Thymus (tissue), 11 donors: ENCODE data around the gene PMPCA. TPM values are rescaled to one million over a fixed set of nuclear protein-coding genes. Genes with fewer than 3 reads are reported as not detected.
A peak's percentile ranks its signal among the peaks of the same experiment; 100 is the strongest.

ENCODE experiments used
- DNase-seq, 9 donors: peaks; one replicate each; pipeline ENCODE4 v3.0.0-alpha.2; 2013; ENCODE audit warnings: low spot score in 9 of 9, low read depth in 6 of 9, missing footprints in 1 of 9
- H3K27ac ChIP-seq, 2 donors: one replicate each; pipeline ENCODE4 v1.5.1; 2013; ENCODE audit warnings: control low read depth in 1 of 2, low read depth in 1 of 2, low read length in 1 of 2, mild to moderate bottlenecking in 1 of 2, moderate library complexity in 1 of 2
- H3K27me3 ChIP-seq, 2 donors: one replicate each; pipeline ENCODE4 v1.5.1; 2013; ENCODE audit warnings: low read length in 1 of 2; ENCODE audit not compliant: control insufficient read depth in 2 of 2, insufficient read depth in 1 of 2
- H3K36me3 ChIP-seq, 2 donors: one replicate each; pipeline ENCODE4 v1.5.1; 2013; ENCODE audit warnings: low read length in 1 of 2, mild to moderate bottlenecking in 1 of 2, moderate library complexity in 1 of 2; ENCODE audit not compliant: control insufficient read depth in 2 of 2, insufficient read depth in 2 of 2
- H3K4me1 ChIP-seq, 2 donors: one replicate each; pipeline ENCODE4 v1.5.1; 2013; ENCODE audit warnings: low read length in 2 of 2; ENCODE audit not compliant: control insufficient read depth in 2 of 2, insufficient read depth in 2 of 2
- H3K4me3 ChIP-seq, 2 donors: one replicate each; pipeline ENCODE4 v1.5.1; 2013; ENCODE audit warnings: low read length in 2 of 2, control low read depth in 1 of 2, mild to moderate bottlenecking in 1 of 2
- H3K9me3 ChIP-seq, 2 donors: one replicate each; pipeline ENCODE4 v1.5.1; 2013; ENCODE audit warnings: low read length in 1 of 2, mild to moderate bottlenecking in 1 of 2; ENCODE audit not compliant: control insufficient read depth in 2 of 2, insufficient read depth in 1 of 2
- WGBS: extraction: QIAGEN DNeasy Blood & Tissue Kit; methylation state at CpG from one replicate; pipeline ENCODE4 v1.1.7; 2013; 5-methylcytosine and 5-hydroxymethylcytosine counted together
- polyA plus RNA-seq: library from polyadenylated mRNA; stranded (reverse); fragments of 200-250 nt; gene quantifications from one replicate; pipeline ENCODE4 v1.2.3, GENCODE V29; 2013
- total RNA-seq: library from RNA; stranded (reverse); fragments of 120-200 nt; gene quantifications from one replicate; pipeline ENCODE4 v1.2.4, GENCODE V29; 2013
- donor health status: healthy.

PMPCA gene
- total and polyA plus RNA-seq, 2 donors: 26.5 to 52.3 TPM

DNA sequence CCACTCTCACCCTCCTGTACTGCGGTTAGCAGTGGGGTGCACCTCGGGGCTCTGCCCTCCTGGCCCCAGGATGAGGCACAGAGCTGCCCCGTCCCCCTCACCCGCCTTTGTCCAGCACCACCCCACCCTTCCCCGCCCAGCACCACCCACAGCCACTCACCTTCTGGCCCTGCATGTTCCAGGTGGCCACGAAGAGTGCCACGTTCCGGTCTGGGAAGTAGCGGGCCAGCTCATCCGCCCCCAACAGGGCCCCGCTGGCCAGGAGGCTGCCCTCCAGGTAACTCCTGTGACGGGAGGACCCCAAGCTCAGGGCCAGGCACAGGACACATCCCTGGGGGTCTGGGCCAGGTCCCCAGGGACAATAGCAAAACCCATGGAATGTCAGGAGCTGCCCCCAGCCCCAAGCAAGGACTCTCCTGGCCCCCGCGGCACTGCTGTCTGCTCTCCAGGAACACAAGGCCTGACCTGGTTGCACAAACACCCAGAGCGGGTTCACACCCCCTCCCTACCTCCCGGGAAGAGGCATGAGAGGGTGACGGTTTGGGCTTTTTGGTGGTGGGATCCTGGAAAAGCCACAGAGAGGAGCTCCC, 24.2 kb downstream of the PMPCA start:
- peaks cover 24 to 46% of the 10 kb centered on the region in 2 donors for H3K36me3 ChIP-seq
- H3K4me3 ChIP-seq: no peak overlapping the region
- H3K9me3 ChIP-seq: no peaks in the 10 kb centered on the region
- H3K27ac ChIP-seq: no peak overlapping the region
- peaks cover 0 to 10% of the 10 kb centered on the region in 2 donors for H3K27me3 ChIP-seq
- WGBS: 97% methylated on average over 17 of the region's 17 CpGs
- H3K4me1 ChIP-seq: peaks cover 14 to 19% of the 10 kb centered on the region in 2 donors
- no peak for DNase-seq

GRCh38 chr9:136436055-136436634, 25.7 kb downstream of the PMPCA start:
- Histone ChIP-seq H3K27me3 (peaks cover 0 to 10% of the 10 kb centered on the region in 2 donors), H3K36me3 (peaks cover 19 to 35% of the 10 kb centered on the region in 2 donors), H3K4me1 (peaks cover 17 to 24% of the 10 kb centered on the region in 2 donors), H3K4me3 (no peak overlapping the region), H3K9me3 (peaks cover 0 to 4% of the 10 kb centered on the region in 2 donors), H3K27ac (no peak overlapping the region)
- DNase-seq: no peak
- 97% methylated on average over 25 of the region's 25 CpGs for WGBS

DNA sequence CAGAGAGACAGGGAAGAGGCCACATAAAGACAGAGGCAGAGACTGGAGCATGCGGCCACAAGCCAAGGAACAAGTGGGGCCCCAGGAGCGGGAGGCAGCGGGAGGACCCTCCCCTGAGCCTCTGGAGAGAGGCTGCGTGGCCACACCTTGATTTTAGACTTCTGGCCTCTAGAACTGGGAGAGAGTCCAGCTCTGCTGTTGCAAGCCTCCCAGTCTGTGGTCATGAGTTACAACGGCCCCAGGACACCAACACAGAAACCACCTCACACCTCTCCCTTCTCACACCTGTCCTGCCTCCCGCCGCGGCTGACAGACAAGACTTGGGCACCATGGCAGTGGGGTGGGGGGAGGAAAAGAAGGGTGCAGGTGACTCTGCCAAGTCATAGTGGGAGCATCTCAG, 27.0 kb downstream of the PMPCA start:
- peaks cover 0 to 10% of the 10 kb centered on the region in 2 donors for H3K27me3 ChIP-seq
- DNase-seq: no peak
- no peak overlapping the region for H3K4me3 ChIP-seq
- no peak overlapping the region for H3K27ac ChIP-seq
- H3K36me3 ChIP-seq: peaks cover 30 to 40% of the 10 kb centered on the region in 2 donors
- peaks cover 17 to 24% of the 10 kb centered on the region in 2 donors for H3K4me1 ChIP-seq
- H3K9me3 ChIP-seq: peaks cover 0 to 4% of the 10 kb centered on the region in 2 donors
- 88% methylated on average over 8 of the region's 8 CpGs for WGBS

GRCh38 chr9:136437839-136438547, 27.5 kb downstream of the PMPCA start:
- H3K4me1 ChIP-seq: peaks cover 17 to 24% of the 10 kb centered on the region in 2 donors
- DNase-seq: peak in 1 of 9 donors; percentile 4
- H3K27me3 ChIP-seq: peaks cover 0 to 10% of the 10 kb centered on the region in 2 donors
- H3K4me3 ChIP-seq: peak overlapping the region; percentile 56 to 91
- no peak overlapping the region for H3K27ac ChIP-seq
- peaks cover 0 to 4% of the 10 kb centered on the region in 2 donors for H3K9me3 ChIP-seq
- H3K36me3 ChIP-seq: peaks cover 35 to 40% of the 10 kb centered on the region in 2 donors
- 72% methylated on average over 37 of the region's 37 CpGs for WGBS

- H3K27me3 ChIP-seq: peaks cover 0 to 10% of the 10 kb centered on the region in 2 donors
- H3K36me3 ChIP-seq: peaks cover 41 to 42% of the 10 kb centered on the region in 2 donors
- H3K27ac ChIP-seq: no peak overlapping the region
- H3K9me3 ChIP-seq: peaks cover 0 to 4% of the 10 kb centered on the region in 2 donors
- peak in 7 of 9 donors; percentile 15 to 64 (median 33) for DNase-seq
- H3K4me1 ChIP-seq: peaks cover 17 to 24% of the 10 kb centered on the region in 2 donors
- 3% methylated on average over 91 of the region's 91 CpGs for WGBS
- H3K4me3 ChIP-seq: peak overlapping the region; percentile 56 to 91
Observed at GRCh38 chr9:136438548-136439480, 28.4 kb downstream of the PMPCA start.

DNA sequence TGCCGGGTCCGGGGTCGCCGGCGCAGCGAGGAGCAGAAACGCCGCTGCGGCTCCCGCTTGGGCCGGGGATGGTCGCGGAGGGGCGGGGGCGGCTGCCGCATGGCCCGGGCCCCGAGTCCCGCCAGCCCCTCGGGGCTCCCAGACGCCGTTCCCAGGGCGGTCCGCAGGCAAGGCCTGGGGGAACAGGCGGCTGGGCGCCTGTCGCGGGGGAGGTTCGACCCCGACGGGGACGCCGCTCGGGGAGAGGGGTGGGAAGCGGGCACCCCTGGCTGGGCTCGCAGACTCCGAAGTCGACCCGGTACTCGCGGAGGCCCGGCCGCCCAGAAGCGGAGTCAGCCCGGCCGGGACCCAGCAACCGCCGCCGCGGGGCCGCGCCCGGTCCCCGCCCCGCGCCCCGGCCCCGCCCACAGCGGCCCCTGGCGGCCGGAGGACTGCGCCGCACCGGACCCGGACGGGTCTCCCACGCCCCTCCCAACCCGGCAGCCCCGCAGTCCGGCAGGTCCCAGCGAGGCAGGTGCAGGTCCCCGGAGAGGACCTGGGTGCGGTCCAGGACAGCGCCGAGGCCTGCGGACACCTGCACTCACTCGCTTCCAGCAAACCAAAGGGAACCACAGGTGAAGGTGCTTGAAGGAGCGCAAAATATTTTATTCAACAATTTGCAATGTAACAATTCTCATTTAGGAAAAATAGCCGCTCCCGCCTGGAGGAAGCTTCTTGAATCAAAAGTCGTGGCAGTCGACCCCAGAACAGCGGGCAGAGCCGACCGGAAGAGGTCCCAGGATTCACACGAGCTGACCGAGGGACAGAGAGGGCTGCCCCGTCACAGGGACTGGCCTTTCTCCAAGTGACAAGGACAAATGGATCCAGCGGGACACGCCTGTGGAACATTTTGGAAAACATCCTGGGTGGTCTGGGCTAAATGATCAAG, 29.3 kb downstream of the PMPCA start, which contains the start of gene INPP5E:
Gene INPP5E (minus strand): TSS at position 365 of the 928 bp plus-strand sequence. CDS start 426 bp downstream, outside the sequence.
- Histone ChIP-seq H3K36me3 (peaks cover 45% of the 10 kb centered on the region in 2 donors), H3K27me3 (peaks cover 0 to 10% of the 10 kb centered on the region in 2 donors), H3K4me3 (peak within 1 kb of the TSS; percentile 56 to 91), H3K9me3 (peaks cover 0 to 4% of the 10 kb centered on the region in 2 donors), H3K4me1 (peaks cover 17 to 24% of the 10 kb centered on the region in 2 donors), H3K27ac (no peak within 1 kb of the TSS)
- peak in 8 of 9 donors; percentile 33 to 83 (median 61) for DNase-seq
- 12% methylated on average over 90 of the region's 90 CpGs for WGBS

DNA sequence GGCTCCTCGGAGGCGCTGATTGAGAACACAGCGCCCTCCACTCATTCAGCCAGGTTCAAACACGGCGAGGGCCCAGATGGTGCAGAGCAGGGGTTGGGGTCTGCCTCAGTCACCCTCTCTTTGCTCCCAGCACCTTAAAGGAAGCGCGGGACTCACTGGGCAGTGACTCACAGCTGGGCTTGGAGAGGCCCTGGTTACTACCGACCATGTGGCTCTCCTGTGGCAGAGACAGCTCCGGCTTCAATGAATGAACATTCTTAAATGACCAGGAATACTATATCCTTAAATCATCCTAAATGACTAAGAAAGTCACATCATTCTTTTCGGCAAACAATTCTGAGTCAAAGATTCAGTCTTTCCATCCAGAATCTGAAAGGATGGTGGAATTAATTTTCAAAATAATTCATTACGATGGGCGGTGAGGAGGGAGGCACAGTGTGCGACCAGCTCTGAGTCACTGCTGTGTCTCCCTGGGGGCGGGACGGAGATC, 30.8 kb downstream of the PMPCA start:
- H3K36me3 ChIP-seq: peaks cover 53 to 58% of the 10 kb centered on the region in 2 donors
- peaks cover 0 to 4% of the 10 kb centered on the region in 2 donors for H3K9me3 ChIP-seq
- no peak overlapping the region for H3K4me3 ChIP-seq
- H3K27ac ChIP-seq: no peak overlapping the region
- WGBS: 98% methylated on average over 15 of the region's 15 CpGs
- no peak for DNase-seq
- peaks cover 17 to 24% of the 10 kb centered on the region in 2 donors for H3K4me1 ChIP-seq
- peaks cover 0 to 10% of the 10 kb centered on the region in 2 donors for H3K27me3 ChIP-seq
